GM18517 (cell line): Measurements from ENCODE around the gene CNOT4.

ENCODE experiments used
- ATAC-seq: cut with Tn5 transposase; IDR thresholded peaks from one replicate; pipeline ENCODE4 v1.9.1; 2021; ENCODE audit warnings: mild to moderate bottlenecking, moderate library complexity; ENCODE audit not compliant: unreplicated experiment

Gene CNOT4

DNA sequence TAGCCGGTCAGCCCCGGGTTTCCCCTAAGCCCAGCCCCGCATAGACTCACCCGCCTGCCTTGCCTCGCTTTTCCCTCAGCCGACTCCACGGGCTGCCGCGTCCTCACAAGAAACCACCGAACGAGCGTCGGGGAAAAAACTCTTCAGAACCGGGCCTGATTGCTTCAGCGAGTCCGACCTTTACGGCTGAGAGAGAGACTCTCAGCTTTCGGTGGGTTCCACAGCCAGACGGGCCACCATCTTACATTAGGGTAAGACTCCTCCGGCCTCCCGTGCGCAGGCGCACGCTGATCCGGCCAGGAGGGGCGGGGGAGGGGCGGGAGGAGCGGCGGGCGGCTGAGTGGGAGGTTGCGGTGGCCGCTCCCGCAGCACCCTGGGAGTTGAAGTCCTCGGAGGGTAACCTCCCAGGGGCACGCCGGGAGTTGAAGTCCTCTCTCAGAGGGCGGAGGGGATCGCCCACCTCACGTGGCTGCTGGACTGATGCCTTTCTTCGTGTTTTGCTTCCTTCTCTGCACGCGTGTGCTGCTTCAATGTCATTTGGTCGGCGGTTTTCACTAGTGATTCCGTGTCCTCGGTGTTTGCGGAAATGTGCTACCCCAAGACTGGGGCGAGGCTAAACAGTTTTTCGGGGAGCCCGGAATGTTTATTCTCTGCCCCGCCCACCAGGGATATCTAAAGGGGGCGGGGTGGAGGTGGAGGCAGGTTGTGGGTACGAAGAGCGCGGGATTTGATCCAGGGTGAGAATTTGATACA, at the start of gene CNOT4:
TSS of gene CNOT4 (minus strand) at position 264 of the 753 bp plus-strand sequence. CDS start 71,771 bp downstream, outside the sequence.
- peak; percentile 94 for ATAC-seq

GRCh38 chr7:135558881-135559280, 49.0 kb upstream of the CNOT4 start:
- no peak for ATAC-seq

- ATAC-seq, result peak; percentile 82
Observed at GRCh38 chr7:135558337-135558767, 48.5 kb upstream of the CNOT4 start.

DNA sequence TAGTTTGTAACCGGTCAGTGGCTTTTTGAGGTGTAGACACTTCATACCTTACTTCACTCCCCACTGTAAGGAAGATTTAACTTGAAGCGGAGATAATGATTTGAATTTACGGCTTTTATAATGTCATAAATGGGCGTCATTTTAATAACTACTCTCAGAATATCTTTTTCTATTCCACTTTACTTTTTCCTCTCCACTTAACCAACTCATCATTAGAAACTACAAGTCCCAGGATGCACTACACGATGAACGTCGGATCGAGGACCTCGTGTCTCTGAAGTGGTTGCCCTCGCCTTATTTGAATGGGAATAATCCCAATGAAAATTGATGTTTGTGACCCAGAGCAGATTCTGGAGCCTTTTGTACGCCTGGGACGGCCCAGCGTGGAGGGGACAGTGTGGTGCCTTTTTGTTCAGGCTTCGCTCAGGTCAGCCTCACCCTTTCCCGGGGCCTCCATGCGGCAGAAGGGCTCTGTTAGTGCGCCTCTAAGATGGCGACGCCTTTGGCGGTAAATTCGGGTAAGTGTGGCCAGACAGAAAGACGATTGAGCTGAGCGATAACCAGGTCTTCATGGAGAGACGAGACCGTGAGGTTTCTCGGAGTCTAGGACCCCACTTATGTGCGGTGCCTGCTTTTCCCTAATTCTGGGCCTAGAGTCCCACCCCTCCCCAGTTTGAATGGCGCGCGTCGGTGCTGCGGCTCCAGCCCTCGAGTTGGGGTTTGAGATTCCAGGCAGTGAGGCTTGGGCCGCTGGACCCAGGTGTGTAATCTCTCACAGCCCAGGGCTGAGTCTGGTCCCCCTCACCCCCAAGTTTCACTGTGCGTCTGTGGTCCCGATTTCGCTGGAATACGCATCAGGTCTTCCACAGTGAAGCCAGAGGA, 47.8 kb upstream of the CNOT4 start, which contains the start of gene NUP205:
TSS of gene NUP205 (plus strand) at position 463 of the 882 bp plus-strand sequence. CDS start at position 491, 28 bp downstream.
- ATAC-seq, result peak; percentile 86

DNA sequence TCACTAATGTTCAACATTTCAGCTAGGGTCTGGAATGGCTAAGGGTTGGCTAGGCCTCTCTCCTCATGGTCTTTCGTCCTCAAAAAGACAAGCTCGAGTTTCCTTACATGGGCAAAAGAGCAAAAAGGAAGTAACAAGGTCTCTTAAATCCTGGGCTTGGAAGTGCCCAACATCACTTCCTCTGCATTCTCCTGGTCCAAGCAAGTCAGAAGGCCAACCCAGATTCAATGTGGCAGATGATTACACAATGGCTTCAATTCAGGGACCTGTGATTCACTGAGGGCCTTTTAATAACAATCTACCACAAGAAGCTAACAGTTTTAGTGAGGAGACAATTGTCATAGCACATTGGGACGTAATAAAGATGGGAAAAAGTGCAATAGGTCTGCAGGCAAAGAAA, 43.4 kb upstream of the CNOT4 start:
- ATAC-seq, result no peak

DNA sequence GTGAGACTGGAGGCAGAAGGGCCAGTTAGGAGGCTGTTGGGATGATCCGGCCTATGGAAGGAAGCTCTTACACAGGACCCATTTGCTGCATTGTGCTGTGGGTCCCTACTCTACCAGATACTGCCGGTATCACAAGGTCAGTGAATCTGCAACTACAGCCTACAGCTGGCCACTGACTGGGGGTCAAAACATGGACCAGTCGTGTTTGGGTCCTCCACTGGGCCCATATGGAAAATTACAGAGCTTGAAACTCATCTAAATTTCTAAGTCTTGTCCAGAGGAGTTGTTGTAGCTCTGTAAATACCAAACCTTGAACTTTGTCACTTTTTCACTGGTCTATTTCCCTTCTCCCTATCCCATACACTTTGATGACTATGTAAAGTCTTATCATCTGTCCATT, 42.2 kb upstream of the CNOT4 start:
- no peak for ATAC-seq

DNA sequence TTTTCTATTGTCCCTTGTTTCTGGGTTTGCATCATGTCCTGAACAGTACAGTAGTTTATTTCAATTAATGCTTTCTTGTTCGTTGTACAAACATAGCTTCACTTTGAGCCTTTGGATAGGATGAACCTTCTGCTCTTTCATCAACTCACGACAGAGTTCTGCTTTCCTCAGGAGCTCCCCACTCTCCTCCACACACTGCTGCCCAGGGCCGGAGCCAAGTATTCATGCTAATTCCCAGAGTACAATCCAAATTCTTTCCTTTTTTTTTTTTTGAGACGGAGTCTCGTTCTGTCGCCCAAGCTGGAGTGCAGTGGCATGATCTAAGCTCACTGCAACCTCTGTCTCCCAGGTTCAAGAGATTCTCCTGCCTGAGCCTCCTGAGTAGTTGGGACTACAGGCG, 40.3 kb upstream of the CNOT4 start:
- ATAC-seq, result no peak

DNA sequence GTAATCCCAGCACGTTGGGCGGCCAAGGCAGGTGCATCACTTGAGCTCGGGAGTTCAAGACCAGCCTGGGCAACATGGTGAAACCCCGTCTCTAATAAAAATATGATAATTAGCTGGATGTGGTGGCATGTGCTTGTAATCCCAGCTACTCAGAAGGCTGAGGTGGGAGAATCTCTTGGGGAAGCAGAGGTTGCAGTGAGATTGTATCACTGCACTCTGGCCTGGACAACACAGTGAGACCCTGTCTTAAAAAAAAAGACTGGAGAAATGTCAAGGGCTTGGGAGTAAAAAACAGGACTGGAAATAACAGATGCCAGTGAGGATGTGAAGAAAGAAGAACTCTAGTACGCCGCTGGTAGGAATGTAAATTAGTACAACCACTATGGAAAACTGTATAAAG, 31.1 kb upstream of the CNOT4 start:
- no peak for ATAC-seq

- no peak for ATAC-seq
Observed at GRCh38 chr7:135539629-135540028, 29.7 kb upstream of the CNOT4 start.

GRCh38 chr7:135538376-135538775, 28.5 kb upstream of the CNOT4 start:
- no peak for ATAC-seq

- ATAC-seq, result no peak
Observed at GRCh38 chr7:135537905-135538304, 28.0 kb upstream of the CNOT4 start.

- no peak for ATAC-seq
Observed at GRCh38 chr7:135537453-135537852, 27.6 kb upstream of the CNOT4 start.

GRCh38 chr7:135536150-135536549, 26.2 kb upstream of the CNOT4 start:
- no peak for ATAC-seq

- ATAC-seq, result no peak
Observed at GRCh38 chr7:135527025-135527424, 17.1 kb upstream of the CNOT4 start.

DNA sequence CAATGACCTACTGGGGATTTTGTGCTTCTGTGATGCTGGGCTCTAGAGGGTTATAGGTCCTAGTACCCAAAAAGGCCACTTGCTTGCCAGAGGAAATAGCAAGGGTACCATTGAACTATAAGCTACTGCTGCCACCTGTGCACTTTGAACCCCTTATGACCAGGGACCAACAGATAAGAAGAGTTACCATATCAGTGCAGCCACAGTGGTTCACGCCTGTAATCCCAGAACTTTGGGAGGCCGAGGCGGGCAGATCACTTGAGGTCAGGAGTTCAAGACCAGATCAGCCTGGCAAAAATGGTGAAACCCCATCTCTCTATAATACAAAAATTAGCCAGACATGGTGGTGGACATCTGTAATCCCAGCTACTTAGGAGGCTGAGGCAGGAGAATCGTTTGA, 15.5 kb upstream of the CNOT4 start:
- ATAC-seq, result no peak

GRCh38 chr7:135523146-135523545, 13.2 kb upstream of the CNOT4 start:
- no peak for ATAC-seq

DNA sequence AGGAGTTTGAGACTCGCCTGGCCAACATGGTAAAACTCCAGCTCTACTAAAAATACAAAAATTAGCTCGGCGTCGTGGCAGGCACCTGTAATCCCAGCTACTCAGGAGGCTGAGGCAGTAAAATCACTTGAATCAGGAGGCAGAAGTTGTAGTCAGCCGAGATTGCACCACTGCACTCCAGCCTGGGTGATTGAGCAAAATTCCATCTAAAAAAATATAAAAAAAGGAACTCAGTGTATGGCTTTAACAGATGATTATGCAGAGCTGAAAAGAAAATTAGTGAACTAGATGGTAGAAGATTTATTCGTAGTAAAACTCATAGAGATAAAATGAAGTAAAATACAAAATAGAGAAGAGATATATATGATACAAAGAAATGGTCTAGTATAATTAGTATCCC, 12.6 kb upstream of the CNOT4 start:
- ATAC-seq, result no peak

DNA sequence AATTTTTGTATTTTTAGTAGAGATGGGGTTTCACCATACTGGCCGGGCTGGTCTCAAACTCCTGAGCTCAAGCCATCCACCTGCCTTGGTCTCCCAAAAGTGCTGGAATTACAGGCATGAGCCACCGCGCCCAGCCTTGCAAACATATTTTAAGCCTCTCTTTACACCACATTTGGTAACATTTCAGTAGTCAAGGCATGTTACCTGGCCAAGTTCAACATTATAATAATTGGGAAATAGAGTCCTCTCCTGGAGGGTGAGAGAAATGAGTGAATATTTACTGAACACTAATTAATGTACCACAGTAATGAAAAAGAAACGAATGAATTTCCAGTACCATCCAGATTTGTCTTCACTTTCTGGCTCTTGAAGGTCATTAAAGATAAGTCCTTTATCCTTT, 10.0 kb upstream of the CNOT4 start:
- no peak for ATAC-seq

GRCh38 chr7:135519233-135519688, 9.4 kb upstream of the CNOT4 start:
- ATAC-seq, result no peak

DNA sequence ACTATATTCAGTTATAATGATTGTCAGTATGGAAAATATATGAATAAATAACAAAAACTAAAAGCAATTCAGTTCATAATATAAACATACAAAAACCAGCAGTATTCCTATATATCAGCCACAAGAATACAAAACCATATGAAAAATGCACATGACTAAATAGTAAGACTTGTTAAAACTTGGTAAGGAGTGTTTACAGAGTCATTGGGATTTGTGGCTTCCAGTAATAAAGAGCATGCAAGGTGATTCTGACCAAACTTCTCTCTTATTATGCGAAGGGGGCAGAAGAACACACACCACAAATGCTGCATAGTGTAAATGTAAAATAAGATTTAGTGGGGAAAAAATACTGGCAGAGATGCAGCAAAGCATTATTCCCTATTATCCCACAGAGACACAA, 8.8 kb upstream of the CNOT4 start:
- ATAC-seq, result no peak

GRCh38 chr7:135517060-135517459, 7.2 kb upstream of the CNOT4 start:
- no peak for ATAC-seq

DNA sequence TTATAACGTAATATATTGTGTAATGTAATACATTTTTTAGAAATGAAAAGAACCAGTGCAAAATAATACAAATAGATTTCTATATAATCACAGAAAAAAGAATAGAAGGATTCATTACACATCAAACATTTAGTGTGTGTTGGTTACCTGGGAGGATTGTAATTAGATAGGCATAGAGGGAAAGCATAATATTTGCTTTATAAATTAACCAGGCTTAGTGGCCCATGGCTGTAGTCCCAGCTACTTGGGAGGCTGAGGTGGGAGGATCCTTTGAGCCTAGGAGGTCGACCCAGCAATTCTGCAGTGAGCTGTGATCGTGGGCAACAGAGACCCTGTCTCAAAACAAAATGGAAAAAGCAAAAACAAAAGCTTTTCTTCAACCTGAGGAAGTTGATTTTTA, 5.0 kb upstream of the CNOT4 start:
- ATAC-seq, result no peak
